ENCODE results near the gene DIP2C.
"Not testable (repeated sequence)": the region's sequence is repeated elsewhere in the genome, so short reads cannot be mapped to it uniquely, and the experiment has no call there.

DIP2C gene

DNA sequence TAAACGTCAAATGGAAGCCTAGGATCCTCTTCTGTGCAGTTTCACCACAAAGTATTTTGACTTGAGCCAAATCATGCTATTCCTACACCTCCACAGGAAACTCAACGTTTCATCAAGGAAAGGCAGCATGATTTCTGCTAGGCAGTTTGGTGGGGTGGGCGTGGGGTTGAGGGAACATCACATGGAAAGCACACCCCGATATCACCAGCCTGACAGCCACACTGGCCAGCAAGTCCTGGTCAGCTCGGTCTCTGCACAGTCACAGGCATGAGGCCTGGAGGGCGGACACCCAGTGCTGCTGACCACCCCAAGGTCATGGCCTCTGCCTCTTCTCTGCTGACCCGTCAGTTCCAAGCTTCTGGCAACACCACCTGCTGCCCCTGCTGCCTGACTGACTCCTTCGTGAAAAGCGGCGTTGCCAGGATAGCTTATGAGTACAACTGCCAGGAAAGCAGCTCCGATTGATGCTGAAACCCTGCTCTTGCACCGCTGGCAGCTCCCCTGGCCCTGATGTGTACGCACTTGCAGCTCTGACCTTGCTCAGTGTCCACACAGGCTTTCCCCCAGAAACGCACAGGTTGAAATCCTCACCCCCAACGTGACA lies 171.5 kb downstream of the DIP2C start:
- no peak for DNase-seq (ENCODE audit: low read depth)

DNA sequence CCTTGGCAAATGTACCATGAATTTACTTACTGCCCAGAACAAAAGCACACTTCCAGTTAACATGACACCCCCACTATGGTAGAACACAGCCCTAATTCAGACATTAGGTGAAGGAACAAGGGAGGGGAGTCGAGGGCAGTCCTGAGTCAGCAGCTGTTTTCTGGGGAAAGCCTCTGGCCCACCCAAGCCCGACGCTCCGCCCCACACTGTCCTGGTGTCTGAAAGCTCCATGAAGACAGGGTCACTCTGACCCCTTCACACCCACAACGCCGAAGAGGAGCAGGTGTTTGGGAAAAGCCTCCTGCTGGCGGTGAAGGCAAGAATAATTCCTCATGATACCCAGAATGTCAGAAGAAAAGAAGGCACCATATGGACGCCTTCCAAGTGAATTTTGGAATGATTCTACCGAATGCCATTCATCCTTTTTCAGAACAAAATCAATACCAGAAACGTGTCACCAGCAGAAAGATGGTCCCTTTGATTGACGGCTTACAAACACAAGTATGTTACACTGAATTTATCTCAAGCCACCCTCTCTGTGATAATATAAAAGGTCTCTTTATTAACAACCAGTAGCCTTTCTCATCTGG lies 172.1 kb downstream of the DIP2C start:
- DNase-seq (ENCODE audit: low read depth), result no peak

DNA sequence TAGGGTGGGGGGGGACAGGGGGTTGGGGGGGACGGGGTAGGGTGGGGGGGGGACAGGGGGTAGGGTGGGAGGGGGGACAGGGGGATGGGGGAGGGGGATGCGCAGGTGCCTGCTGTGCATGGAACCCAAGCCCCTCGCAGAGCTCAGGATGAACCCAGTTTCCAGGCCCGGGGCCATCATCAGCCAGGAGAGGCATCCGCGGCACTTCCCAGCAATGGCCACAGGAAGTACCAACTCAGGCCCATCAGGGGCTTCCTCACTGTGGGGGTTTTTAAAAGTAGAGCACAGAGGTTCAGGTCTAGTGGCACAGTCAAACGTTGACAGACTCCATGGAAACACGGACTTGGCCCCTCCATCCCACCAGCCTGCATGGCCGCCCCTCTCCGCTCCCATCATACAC lies 172.7 kb downstream of the DIP2C start:
- no peak for DNase-seq (ENCODE audit: low read depth)

DNA sequence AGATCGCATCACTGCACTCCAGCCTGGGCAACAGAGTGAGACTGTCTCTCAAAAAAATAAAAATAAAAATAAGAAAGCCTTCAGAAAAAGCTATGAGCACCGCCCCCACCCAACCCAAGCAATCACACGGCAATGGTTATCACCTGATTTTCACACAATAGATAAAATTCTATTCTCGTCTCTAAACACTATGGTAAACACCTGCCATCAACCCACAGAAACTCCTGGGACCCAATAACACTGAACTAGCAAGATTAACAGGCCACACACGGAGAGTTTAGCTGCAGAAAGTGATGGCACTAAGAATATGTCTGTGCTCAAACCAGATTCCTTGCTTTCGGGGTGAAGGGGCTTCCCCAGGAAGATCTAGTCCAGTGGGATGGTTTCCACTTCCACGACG lies 173.8 kb downstream of the DIP2C start:
- DNase-seq (ENCODE audit: low read depth), result no peak

DNA sequence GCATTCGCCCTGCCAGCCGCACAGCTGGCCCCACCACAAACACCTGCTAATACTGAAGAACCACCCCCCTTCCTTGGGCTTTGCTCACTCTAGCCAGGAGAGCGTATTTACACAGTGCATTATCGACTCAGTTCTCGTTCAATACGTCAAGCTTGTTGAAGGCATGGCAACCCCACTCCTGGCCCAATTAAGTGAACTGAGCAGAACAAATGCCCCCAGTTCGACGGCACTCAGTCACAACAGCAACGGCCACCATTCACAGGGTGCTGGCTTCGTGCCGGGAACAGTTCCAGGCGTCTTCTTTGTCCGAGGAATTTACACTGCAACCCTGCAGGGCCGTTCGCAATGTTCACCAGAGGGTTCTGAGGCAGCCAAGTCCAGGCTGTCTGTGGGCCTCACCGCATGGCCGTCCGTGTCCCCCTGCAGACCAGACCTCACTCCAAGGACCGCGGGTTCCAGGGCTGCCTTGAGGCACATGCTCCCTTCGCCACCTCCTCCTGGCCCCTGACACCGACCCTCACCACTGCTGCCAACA lies 175.3 kb downstream of the DIP2C start:
- DNase-seq (ENCODE audit: low read depth), result no peak

DNA sequence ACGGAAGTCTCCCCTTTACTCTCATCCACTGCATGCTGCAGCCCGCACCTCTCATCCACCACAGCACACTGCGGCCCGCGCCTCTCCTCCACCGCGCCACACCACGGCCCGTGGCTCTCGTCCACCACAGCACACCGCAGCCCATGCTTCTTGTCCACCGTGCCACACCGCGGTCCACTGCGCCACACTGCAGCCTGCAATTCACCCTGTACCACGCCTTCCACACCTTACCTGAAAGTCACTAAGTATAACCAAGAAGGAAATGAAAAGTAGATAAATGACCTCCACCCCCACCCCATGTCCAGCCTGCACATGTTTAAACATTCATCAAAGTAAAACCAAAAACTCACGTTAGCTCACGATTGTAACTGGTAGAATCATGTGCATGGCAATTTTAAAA lies 176.1 kb downstream of the DIP2C start:
- no peak for DNase-seq (ENCODE audit: low read depth)

DNA sequence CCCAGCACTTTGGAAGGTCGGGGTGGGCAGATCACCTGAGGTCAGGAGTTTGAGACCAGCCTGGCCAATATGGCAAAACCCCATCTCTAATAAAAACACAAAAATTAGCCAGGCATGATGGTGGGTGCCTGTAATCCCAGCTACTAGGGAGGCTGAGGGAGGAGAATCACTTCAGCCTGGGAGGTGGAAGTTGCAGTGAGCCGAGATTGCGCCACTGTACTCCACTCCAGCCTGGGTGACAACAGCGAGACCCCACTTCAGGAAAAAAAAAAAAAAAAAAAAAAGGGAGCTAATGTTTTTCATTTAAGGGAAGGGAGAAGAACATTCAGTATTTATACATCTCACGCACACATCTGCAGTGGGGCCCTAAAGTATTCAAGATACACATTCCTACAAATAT lies 176.8 kb downstream of the DIP2C start:
- not testable (repeated sequence) for DNase-seq (ENCODE audit: low read depth)

DNA sequence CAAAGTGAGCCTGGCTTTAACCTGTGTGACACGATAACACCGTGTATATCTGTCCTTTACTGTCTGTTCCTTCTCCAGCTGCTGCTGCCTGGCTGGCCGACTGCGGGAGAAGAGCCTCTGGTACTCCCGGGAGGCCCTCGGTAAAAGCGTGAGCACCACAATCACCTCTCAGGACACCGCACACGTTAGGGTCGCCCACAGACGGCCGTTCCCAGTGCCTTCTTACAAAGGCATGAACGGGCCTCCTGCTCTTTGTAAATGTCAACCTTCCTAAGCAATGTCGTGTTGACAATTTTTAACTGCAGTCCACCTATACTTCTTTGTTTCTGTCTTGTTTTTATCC lies 177.6 kb downstream of the DIP2C start:
- DNase-seq (ENCODE audit: low read depth), result no peak

DNA sequence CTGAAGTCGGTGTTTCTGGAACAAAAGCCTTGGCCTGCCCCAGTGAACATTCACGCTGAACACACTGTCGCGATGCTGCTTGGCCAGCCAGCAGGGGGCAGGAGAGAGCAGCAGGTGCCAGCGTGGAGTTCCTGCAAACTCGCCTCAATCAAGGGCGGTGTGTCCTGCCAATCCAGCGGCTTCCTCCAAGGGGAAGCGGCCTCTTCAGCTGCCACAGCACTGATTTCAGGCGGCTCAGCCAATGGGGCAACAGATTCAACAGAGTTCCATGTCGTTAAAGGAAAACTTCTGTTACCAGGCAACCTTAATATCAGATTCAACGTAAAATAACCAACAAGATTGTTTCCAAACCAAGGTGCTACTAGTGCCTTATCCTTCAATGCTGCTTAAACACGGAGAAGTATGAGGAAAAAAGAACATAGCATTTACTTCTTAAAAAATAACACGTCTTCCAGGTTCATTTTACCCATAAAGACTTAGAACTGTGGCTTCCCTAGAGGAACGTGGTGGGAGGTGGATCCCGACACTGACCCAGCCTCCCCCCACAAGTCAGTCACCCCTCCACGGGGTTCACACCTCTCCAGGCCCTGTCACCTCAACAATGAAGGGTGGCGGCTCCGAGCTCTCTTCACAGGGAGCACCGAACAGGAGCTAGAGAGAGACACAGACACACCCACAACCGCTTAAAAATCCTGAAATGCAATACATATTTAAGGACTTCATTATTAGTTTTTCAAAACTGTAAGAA lies 178.2 kb downstream of the DIP2C start:
- peak; percentile 29 for DNase-seq (ENCODE audit: low read depth)

DNA sequence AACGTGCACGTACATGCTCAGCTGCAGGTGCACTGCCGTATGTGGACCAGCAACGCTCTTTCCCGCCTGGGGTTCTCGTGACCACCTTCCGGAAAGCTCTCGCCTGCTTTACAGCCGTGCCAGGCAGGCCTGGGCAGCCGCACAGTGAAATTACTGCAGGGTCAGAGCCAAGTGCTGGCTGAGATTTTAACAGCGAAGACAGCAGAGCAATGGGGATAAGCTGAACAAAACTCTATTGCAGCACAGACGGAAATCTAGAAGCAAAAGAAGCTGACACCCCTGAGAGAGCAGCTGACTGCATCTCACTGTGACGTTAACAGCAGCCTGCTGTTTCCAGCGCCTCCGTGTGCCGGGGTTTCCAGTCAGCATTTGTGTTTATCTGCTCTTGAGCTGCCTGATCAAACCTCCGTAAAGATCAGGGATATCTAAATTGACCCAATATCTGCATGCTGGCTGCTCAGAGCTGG lies 179.0 kb downstream of the DIP2C start:
- no peak for DNase-seq (ENCODE audit: low read depth)

DNA sequence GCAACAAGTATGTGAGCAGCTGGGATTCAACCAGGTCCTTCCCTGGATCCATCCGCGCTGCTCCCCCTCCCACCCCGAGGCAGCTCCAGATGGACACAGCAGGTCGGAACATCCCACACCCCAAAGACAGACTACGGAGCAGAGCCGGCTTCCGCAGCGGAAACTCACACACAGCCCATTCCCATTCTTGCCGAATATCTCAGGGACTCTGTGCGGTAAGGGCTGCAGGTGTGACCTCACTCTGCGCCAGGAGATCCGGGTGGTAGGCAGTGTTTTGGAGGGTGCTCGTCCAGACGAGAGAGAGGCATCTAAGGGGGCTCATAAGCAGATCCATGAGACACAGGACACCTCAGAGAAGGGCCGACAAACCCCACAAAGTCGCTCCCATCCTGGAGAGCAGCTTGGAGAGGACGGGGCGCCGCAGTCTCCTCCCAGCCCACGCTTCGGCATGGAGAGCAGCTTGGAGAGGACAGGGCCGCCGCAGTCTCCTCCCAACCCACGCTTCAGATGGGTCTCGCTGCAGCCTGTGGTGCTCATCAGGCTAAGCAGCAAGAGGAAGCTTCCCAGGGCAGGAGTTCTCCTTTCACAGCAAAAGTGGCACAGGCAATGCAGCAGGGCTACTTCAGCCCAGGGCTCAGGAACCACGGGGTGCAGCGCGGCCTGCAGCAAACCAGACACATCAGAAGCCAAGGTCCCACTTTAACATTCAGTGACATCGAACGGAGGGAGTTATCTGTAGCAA lies 179.9 kb downstream of the DIP2C start:
- no peak for DNase-seq (ENCODE audit: low read depth)

DNA sequence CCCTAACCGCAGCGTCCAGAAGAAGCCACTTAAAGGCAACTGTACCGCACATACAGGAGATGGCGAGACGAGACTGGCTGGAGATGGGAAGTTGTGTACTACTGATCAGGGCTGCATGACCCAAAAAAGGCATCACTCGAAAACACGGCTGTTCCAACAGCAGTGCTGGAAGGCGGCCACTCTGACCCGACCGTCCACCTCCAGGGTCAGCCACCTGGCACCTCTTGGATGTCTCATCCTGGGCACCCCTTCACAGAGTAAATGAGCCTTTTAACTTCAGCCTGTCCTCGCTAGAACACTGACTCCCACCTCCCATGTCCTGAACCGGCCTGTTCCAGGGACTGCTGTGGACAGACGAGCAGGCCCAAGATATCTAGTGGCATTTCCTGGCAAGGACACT lies 180.7 kb downstream of the DIP2C start:
- DNase-seq (ENCODE audit: low read depth), result no peak

DNA sequence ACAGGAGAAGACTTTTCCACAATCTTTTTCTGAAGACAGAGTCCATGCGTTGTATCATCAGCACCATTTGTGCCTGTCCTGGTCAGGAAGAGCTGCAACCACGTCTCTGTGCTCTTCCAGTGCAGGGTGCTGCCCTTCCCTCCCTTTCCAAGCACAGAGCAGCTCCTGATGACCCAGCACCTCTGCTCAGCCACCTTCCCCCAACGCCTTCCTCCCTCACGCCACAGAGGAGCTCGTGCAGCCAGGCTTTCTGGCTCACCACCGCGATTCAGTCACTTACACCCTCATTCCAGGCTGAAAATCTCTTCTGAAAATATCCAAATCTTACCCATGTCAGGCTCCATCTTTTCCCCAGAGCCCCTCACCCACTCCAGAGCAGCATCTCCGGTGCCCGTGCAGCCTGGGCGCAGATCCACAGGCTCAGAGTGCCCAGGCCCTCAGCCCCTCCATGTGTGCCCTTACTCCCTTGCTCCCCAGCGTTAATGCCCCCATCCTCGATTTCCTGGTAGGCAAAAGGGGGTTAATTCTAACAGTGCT lies 181.5 kb downstream of the DIP2C start:
- DNase-seq (ENCODE audit: low read depth), result no peak

DNA sequence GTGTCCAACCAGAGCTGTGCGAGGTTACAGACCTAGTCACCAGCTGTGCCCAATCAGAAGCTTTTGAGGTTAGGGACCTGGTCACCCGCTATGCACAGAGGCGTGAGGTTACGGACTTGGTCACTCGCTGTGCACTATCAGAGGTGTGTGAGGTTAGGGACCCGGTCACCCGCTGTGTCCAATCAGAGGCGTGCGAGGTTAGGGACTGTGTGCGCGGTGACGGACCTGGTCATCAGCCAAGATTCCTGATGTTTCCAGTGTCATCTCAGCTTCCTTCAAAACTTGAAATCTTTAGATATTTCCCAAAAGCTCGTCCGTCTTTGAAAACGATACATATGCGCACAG lies 182.1 kb downstream of the DIP2C start:
- no peak for DNase-seq (ENCODE audit: low read depth)

DNA sequence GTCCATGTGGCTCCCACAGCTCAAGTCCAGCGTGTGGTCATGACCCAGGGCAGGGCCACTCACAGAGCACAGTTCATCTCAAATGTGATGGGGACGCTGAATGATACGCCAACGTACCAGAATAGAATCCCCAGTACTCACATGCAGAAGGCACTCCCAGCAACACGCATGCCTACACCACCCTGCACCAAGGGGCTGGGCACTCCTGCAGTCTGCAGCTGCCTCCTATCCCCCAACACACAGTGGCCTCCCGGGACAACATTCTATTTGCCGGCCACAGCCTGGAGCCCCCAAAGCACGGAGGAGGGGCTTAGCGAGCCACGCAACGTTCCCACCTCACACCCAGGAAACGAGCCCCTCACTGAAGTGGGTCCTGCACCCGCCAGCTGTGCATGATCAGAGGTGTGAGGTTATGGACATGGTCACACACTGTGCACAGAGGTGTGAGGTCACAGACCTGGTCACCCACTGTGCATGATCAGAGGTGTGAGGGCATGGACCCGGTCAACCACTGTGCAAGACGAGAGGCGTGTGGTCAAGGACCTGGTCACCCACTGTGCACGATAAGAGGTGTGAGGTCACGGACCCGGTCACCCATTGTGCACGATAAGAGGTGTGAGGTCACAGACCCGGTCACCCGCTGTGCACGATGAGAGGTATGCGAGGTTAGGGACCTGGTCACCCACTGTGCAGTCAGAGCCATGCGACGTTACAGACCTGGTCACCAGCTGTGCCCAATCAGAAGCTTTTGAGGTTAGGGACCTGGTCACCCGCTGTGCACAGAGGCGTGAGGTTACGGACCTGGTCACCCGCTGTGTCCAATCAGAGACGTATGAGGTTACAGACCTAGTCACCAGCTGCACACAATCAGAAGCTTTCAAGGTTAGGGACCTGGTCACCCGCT lies 182.8 kb downstream of the DIP2C start:
- no peak for DNase-seq (ENCODE audit: low read depth)

DNA sequence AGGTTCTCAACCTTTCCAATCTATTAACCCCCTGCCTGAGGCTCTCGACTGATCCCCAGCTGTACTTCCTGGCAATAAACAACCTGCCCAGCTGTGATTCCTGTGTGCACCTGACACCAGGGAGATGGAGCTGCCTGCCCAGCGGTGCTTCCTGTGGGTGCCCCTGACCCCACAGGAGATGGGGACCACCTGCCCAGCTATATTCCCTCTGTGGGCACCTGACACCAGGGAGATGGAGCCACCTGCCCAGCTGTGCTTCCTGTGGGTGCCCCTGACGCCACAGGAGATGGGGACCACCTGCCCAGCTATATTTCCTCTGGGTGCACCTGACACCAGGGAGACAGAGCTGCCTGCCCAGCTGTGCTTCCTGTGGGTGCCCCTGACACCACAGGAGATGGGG lies 184.0 kb downstream of the DIP2C start:
- no peak for DNase-seq (ENCODE audit: low read depth)

DNA sequence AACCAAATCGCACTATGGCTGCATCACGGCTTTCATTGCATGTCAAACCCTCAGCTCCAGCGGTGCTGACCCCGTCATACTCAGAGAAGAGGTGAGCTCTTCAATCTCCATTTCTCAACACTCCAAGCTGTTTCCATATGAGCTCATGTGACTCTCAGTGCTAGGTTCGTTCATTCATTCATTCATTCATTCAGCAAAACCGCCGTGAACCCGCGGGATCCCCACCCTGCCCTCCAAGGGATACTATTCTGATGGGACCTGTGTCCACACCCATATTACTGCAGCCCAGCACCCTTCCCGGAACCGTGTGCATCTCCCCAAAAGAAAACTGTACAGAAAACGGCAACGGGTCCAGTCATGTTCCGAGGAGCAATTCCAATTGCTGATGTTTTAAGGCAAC lies 184.7 kb downstream of the DIP2C start:
- no peak for DNase-seq (ENCODE audit: low read depth)

DNA sequence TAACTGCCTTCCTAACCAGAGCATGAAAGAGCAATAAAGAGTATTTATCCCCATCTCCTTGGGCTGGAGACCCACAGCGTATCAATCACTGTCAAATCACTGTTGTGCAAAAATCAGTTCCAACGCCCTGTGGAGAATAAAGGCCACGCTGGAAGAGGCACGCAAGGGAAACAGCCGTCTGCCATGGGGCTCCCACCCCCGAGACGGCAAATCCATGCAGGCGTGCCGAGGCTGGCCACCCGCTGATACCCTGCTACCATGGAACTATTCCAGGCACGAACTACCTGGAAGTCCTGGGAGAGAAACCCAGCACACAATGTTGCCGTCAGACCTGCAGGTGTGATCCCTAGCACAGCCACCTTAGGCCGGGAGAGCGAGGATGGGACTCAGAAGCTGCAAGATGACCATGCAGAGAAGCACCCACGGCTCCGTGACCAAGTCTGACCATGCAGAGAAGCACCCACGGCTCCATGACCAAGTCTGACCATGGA lies 185.3 kb downstream of the DIP2C start:
- no peak for DNase-seq (ENCODE audit: low read depth)

DNA sequence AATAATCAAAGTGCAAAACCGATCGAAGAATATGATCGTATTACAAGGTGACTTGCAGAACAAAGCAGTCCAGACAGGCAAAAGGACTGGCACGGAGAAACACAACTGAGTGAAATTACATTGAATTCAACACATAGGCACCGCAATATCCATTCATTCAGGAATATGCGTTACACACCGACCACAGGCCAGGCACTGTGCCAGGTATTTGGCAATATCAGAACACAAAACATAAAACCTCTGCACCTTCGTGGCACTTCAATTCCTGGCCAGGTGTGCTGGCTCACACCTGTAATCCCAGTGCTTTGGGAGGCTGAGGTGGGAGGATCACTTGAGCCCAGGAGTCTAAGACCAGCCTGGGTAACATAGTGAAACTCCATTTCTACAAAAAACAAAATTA lies 187.9 kb downstream of the DIP2C start:
- DNase-seq (ENCODE audit: low read depth), result no peak

DNA sequence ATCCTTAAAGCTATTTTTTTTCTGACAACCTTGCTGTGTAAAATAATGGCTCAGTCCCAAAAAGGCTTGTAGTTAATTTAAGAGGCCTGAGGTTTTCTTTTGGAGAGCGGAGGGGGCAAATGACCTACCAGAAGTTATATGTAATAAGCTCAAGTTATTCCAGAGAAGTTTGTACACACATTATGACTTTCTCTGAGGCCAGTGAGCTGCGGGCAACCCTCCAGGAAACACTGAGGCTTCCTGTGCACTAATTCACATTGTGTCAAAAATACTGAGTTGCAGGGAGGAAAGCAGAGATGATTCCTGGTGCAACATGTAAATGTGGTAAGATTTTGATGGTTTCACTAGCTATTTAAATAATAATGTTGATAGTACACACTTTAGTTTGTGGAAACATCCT lies 188.6 kb downstream of the DIP2C start:
- DNase-seq (ENCODE audit: low read depth), result no peak

DNA sequence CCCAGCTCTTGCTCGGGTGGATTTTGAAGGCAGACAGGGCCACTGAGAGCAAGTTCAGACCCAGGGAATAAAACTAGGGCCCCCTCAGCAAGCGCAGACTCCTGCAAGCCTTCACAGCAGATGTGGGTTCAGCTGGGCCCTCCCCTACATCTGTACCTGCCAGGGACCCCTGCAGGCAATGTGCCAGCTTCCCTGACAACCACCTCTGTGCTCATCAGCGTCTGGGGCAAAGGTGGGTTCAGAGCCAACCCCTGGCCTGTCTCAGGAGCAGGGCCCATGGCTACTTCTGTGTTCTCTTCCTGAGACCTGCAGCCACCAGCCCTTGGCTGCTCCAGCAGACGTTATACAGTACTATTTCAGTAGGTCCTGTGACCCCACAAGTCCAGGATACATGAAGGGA lies 189.5 kb downstream of the DIP2C start:
- no peak for DNase-seq (ENCODE audit: low read depth)

Data from HS-27A (cell line).